Hematopoietic multipotent progenitor cell (in vitro differentiated cells): ENCODE measurements around the gene SCARF1. TPM values are rescaled to one million over a fixed set of nuclear protein-coding genes. Genes with fewer than 3 reads are reported as not detected.

Experiments
- DNase-seq, 3 donors: peaks; one replicate each; pipeline ENCODE4 v3.0.0-alpha.2; 2011 to 2015; ENCODE audit warnings: low read depth in 2 of 3, low spot score in 2 of 3
- total RNA-seq: library from RNA; depleted of rRNA; stranded (reverse); fragments of >200 nt; gene quantifications from one replicate; pipeline ENCODE4 v1.2.3, GENCODE V29; 2012

SCARF1 gene
- total RNA-seq, 1 donor: 60.3 TPM

DNA sequence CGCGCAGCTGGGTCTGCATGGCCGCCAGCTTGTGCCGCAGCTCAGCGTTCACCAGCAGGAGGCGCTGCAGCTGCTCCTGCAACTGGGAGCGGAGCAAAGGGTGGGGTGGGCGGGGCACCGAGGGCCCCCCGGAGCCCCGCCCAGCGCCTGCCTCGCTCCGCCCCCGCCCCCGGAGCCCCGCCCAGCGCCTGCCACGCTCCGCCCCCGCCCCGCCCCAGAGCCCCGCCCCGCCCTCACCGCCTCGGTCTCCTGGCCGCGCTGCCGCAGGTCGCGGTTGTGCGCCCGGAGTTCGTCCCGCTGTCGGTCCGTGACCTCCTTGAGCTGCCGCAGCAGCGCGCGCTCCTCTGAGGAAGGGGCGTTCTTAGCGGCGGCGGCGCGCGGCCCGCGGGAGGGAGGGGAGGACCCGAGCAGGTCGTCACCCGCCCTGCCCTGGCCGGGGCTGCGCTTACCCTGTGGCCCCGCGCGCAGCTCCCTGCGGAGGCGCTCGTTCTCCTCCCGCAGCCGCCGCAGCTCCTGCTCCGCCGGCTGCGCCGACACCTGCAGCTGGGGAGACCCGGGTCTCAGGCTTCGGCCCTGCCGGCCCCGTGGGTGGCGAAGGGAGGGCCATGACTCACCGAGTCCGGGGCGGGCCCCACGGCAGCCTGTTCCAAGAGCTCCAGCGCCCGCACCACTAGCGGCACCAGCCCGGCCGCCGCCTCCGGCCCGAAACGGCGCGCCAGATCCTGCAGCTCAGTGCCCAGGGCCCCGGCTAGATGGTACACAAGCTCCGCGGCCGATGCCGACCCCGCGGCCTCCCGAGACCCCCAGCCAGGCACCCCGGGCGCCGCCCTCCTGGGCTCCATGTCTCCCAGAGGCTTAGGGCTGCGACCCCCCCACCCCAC, 3.7 kb upstream of the SCARF1 start:
- peak; percentile 96 to 99 (median 97) for DNase-seq

- DNase-seq: peak in 1 of 3 donors; percentile 43
Observed at GRCh38 chr17:1648173-1648962, 2.8 kb upstream of the SCARF1 start.

- no peak for DNase-seq
Observed at GRCh38 chr17:1647802-1648171, 2.3 kb upstream of the SCARF1 start.

DNA sequence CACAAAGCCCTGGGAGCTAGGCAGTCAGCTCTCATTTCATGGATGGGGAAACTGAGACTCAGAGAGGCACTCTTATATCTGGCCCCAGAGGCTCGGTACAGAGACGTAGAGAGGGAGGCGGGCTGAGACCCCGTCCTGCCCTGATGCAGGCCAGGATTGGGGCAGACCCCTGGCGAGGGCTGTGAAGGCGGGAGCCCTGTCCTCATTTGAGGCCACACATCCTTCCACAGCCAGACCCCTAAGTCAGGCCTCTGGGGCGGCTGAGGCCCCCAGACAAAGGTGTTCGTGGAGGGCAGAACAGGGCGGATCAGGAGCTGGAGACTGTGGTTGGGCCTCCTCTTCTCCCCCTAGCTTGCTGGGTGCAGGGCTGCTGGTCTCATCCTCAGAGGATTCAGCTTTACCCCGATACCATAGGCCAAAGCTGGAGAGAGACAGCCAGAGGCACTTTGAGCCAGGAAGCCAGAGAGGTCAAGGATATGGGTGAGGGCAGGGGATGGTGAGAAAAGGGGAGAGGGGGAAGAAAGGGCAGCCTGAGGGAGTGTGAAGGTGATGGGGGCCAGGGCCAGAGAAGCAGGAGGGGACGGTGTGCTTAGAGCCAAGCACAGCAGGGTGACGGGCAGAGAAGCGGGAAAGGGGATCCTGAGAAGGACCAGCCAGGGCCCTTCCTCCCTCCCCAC, 805 bp upstream of the SCARF1 start:
- no peak for DNase-seq

GRCh38 chr17:1644493-1645206, 882 bp downstream of the SCARF1 start:
- peak in 2 of 3 donors; percentile 34 to 83 for DNase-seq

GRCh38 chr17:1643999-1644492, 1.5 kb downstream of the SCARF1 start:
- no peak for DNase-seq

GRCh38 chr17:1643293-1643998, 2.1 kb downstream of the SCARF1 start:
- DNase-seq: peak; percentile 46 to 56 (median 51)

GRCh38 chr17:1641065-1641403, 4.5 kb downstream of the SCARF1 start:
- DNase-seq: no peak

- DNase-seq: no peak
Observed at GRCh38 chr17:1640329-1641064, 5.0 kb downstream of the SCARF1 start.

DNA sequence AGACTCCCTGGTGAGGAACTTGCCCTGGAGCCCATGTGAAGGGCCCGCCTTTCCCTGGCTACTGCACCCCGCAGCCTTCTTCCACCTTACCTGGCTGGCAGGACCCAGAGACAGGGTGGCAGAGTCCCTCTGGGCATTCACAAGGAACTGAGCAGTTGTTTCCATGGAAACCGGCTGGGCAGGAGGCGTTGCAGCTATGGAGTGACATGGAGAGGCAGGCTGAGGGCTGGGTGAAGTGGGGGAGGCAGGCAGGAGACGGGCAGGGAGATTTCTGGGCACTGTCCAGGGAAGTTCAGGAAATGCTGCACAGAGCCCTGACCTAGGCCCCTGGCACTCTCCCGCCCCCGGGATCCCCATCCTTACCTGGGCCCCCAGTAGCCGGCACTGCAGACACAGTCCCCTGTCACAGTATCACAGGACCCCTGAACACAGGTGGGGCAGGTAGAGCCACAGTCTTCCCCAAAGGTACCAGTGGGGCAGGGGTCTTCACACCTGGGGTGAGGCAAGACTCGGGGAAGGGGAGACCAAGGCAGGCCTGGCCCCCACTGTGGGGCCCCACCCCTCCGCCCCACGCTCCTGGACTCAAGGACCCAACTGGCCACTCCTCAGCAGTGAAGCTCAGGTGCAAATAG, 5.9 kb downstream of the SCARF1 start:
- no peak for DNase-seq

DNA sequence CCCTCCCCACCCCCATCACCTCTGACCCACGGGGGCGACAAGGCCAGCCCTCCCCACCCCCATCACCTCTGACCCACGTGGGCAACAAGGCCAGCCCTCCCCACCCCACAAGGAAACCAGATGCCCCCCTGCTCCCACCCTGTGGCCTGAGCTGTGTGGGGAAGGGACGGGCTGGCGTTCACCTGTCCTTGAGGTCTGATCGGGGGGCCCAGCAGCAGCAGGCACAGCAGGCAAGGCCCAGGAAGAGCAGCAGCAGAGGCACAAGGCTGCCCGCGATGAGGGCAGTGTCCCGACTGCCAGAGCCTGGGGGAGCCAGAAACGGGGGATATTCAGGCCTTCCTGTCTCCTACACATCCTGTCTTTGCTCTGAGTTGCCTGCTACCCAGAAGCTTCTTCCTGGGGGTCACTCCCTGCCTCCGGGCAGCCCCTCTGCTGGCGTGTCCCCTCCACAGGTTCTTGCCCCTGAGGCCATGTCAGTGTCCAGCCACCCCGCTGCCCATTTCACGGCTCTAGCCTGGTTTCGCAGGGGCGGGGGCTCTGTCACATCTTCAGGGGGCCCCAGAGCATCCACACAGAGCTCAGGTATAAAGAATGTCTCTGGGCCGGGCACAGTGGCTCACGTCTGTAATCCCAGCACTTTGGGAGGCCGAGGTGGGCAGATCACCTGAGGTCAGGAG, 6.8 kb downstream of the SCARF1 start:
- no peak for DNase-seq

DNA sequence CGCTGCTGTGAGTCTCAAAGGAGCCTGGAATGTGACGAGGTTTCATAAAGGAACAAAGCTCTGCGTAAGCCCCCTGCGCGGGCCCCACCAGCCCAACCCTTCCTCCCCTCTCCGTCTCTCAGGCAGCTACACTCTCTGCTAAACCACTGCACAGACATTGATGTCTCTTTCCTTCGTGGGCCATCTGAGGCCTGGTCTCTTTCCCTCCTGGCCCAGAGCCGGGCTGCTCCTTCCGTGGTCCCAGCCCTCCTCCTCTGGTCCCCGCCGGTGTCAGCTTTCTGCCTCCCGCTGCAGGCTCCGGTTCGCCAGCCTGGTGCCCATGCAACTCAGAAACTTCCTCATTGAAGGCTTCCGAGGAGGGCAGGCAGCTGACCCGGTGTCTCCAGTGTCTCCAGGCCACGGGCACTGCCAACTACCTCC, 7.4 kb downstream of the SCARF1 start:
- DNase-seq: no peak

GRCh38 chr17:1636732-1637285, 8.7 kb downstream of the SCARF1 start:
- DNase-seq: no peak

DNA sequence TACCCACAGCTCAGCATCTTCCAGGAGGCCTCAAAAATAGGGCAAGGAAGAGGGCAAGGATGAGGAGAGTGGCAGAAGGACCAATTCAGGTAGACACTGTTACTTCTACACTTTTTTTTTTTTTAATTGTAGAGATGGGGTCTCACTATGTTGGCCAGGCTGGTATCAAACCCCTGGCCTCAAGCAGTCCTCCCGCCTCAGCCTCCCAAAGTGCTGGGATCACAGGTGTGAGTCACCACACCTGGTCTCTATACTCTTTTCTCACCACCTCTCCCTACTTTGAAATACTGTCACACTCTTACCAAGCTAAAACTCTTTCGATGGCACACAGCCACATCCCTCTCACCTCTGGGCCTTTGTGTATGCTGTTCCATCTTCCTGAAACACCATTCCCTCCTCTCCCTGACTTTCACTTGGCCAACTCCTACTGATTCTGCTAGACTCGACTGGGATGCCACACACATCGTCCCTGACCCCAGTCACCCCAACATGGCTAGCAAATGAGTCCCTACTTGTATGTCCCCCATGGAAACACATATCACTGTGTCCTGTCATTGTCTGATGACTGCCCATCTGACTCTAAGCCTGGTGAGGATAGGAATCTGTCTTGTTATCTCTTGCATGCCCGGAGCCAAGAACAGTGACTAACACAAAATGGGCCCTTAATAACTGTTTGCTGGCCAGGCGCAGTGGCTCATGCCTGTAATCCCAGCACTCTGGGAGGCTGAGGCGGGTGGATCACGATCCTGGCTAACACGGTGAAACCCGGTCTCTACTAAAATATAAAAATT, 9.7 kb downstream of the SCARF1 start:
- no peak for DNase-seq

DNA sequence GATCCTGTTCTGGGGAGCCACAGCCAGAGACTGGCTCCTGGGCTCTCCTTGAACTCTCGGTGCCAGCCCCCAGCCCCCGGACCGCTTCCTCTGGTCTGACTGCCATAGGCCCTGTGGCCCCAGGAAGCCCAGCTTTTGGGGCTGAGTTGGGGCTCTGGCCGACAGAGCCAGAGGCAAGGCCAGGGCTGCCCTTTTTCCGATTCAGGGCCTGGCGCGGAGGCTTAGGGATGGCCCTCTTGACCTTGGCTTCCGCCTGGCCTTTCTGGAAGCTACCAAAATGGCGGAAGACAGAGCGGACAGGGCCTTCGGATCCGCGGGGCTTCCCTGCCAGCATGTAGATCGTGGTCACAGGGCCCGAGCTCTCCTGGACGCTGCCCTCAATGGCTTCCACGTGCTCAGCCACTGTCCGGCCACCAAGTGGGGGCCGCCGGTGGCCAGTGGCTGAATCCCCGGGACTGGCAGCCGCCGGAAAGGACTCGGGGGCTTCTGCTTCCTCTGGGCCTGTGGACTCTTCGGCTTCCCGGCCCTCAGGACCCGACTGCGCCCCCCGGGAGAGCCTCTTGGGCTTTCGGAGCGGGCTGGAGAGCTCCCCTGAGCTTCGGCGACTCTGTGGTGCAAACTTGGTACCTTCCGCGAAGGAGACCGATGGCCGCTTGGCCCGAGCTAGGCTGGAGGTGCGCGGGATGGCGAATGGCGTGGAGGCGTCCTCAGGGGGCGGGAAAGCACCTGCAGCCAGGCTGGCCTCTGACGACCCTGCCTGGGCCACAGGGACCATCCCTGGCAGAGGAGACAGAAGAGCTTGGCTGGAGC, 10.5 kb downstream of the SCARF1 start:
- no peak for DNase-seq

DNA sequence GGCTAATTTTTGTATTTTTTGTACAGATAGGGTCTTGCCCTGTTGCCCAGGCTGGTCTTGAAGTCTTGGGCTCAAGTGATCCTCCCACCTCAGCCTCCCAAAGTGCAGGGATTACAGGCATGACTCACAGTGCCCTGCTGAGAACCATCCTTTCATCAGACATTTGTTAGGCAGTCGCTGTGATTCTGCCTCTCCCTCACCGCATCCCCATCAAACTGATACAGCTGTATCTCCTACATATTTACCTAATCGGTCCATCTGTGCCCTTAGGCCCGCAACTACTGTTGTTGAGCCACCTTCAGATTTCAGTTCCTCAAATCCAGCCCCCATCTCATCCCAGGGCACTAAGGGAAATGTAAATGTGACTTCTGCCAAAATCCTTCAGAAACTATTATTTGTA, 14.9 kb downstream of the SCARF1 start:
- no peak for DNase-seq
